K562 (cell line): ENCODE measurements around the gene DPEP2NB. TPM values are rescaled to one million over a fixed set of nuclear protein-coding genes. Genes with fewer than 3 reads are reported as not detected.

ENCODE experiments used
- RAD21 ChIP-seq, 2 experiments: fragments of 250-450 bp in 1 of 2; fragments of 450-650 bp in 1 of 2; sonication (Bioruptor Pico) in 1 of 2; formaldehyde crosslinking in 1 of 2; IDR thresholded peaks in 1 of 2; conservative IDR thresholded peaks in 1 of 2; 2 replicates each; pipeline versions ENCODE4 v1.4.0 to v1.8.0; 2020 to 2022; ENCODE audit warnings: mild to moderate bottlenecking in 2 of 2, moderate library complexity in 1 of 2
- polyA plus RNA-seq, 8 experiments: library from polyadenylated mRNA; depleted of rRNA in 4 of 8; stranded (reverse) in 5 of 8; unstranded in 3 of 8; fragments of >200 nt; fragmentation: Nextera tagmentation in 2 of 8; fragmentation: Illumina TruSeq in 1 of 8; extraction: Ambion mirVana in 2 of 8; extraction: Trizol in 1 of 8; gene quantifications; 2 replicates each; pipeline versions ENCODE4 v1.2.1 to v1.2.3, GENCODE V29; 2011 to 2014; ENCODE audit warnings: inconsistent platforms in 1 of 8, missing spikeins in 1 of 8
- small RNA-seq: library from RNA; depleted of rRNA; stranded (forward); fragments of <200 nt; gene quantifications from one replicate; pipeline ENCODE3, GENCODE V24; 2014
- total RNA-seq, 7 experiments: library from RNA; depleted of rRNA in 6 of 7; stranded (reverse); fragments of >200 nt in 6 of 7; fragmentation: Illumina TruSeq in 2 of 7; extraction: Trizol in 2 of 7; gene quantifications; 2 replicates each; pipeline versions ENCODE4 v1.2.1 to v1.2.3, GENCODE V29; 2011 to 2021; ENCODE audit warnings: low replicate concordance in 1 of 7

The DPEP2NB gene
- total and polyA plus RNA-seq, 9 of the 15 experiments (the other 6 are each of a cell fraction or from before 2014, with no cell fraction given) = not detected

DNA sequence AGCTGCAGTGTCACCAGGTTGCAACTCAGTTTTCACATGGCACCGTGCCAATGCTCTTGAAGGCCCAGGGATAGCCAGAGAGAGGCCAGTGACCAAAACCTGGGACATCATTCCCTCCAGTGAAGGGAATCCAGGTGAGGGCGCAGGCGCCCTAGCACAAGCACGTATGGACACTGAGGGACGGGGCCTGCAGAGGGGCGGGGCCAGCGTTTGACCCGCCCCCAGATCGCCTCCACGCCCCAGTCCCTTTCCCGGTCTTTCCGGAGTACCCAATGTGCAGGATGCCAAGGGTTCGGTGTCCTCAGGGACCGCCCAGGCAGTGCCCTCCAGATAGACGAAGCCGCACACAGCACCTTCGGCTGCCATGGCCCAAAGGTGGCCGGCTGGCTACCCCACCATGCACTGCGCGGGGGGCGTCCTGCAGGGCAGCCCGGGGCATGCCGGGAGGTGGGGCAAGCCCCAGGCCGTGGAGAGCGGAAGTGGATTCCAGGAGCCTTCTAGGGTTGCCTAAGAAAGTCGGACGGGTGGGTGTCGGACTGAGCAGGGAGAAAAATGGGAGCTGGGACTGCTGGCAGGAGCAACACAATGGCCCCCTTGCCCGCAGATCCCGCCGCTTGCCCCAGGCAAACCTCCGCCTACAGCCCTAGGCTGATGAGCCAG is 51.9 kb downstream of the DPEP2NB start (continued):
- TF ChIP-seq RAD21 (CRISPR knock-in tag; conservative IDR thresholded peaks at IDR 0.05 in 1 of 2, IDR thresholded peaks at IDR 0.05 in 1 of 2) = peak in 1 of 2 experiments; percentile 12; a peak in 1 of 4 replicates

Small RNA genes lying within 50 kb of the gene (small RNA-seq; reads per million reads assigned to genes)
- not detected for gene RNU6-359P

Other genes starting within 250 kb of the DPEP2NB start
Only the 7 nearest of the 20 such genes appear.
- gene LCAT, start 71.8 kb downstream of the DPEP2NB start, total RNA-seq (2014; rRNA removed) = 6.8 and 9.0 TPM in 2 replicates
- gene LCAT, start 71.8 kb downstream of the DPEP2NB start, total RNA-seq (2014; rRNA removed; fragmentation: Illumina TruSeq; extraction: Trizol) = 3.0 and 3.2 TPM in 2 replicates
- gene LCAT, start 71.8 kb downstream of the DPEP2NB start, total RNA-seq (2015; rRNA removed; fragmentation: Illumina TruSeq; extraction: Trizol) = 4.1 and 4.5 TPM in 2 replicates
- 14.2 and 21.0 TPM in 2 replicates for gene LCAT, start 71.8 kb downstream of the DPEP2NB start, total RNA-seq (2021)
- 6.7 and 14.9 TPM in 2 replicates for gene LCAT, start 71.8 kb downstream of the DPEP2NB start, polyA plus RNA-seq (2011; rRNA removed)
- 5.0 and 5.6 TPM in 2 replicates for gene LCAT, start 71.8 kb downstream of the DPEP2NB start, polyA plus RNA-seq (2014; fragmentation: Illumina TruSeq; extraction: Trizol)
- gene LCAT, start 71.8 kb downstream of the DPEP2NB start, polyA plus RNA-seq (2014; fragmentation: Nextera tagmentation; extraction: Ambion mirVana) = under 1 TPM; 0.46 to 0.94 TPM
- 7.6 and 14.9 TPM in 2 replicates for gene LCAT, start 71.8 kb downstream of the DPEP2NB start, polyA plus RNA-seq (2014; rRNA removed)
- 15.0 and 16.9 TPM in 2 replicates for gene SLC12A4, start 47.3 kb downstream of the DPEP2NB start, total RNA-seq (2014; rRNA removed)
- 9.9 and 10.0 TPM in 2 replicates for gene SLC12A4, start 47.3 kb downstream of the DPEP2NB start, total RNA-seq (2014; rRNA removed; fragmentation: Illumina TruSeq; extraction: Trizol)
- 10.4 and 11.6 TPM in 2 replicates for gene SLC12A4, start 47.3 kb downstream of the DPEP2NB start, total RNA-seq (2015; rRNA removed; fragmentation: Illumina TruSeq; extraction: Trizol)
- 32.8 and 43.5 TPM in 2 replicates for gene SLC12A4, start 47.3 kb downstream of the DPEP2NB start, total RNA-seq (2021)
- 22.9 and 48.4 TPM in 2 replicates for gene SLC12A4, start 47.3 kb downstream of the DPEP2NB start, polyA plus RNA-seq (2011; rRNA removed)
- gene SLC12A4, start 47.3 kb downstream of the DPEP2NB start, polyA plus RNA-seq (2014; fragmentation: Illumina TruSeq; extraction: Trizol) = 24.1 and 30.0 TPM in 2 replicates
- 1 to 10 TPM in 1 of 2 experiments, under 1 TPM in 1; 0.75 to 1.8 TPM for gene SLC12A4, start 47.3 kb downstream of the DPEP2NB start, polyA plus RNA-seq (2014; fragmentation: Nextera tagmentation; extraction: Ambion mirVana)
- 25.1 and 32.7 TPM in 2 replicates for gene SLC12A4, start 47.3 kb downstream of the DPEP2NB start, polyA plus RNA-seq (2014; rRNA removed)
- not detected in 2 replicates for gene DPEP3, start 35.4 kb downstream of the DPEP2NB start, total RNA-seq (2014; rRNA removed)
- gene DPEP3, start 35.4 kb downstream of the DPEP2NB start, total RNA-seq (2014; rRNA removed; fragmentation: Illumina TruSeq; extraction: Trizol) = not detected in 2 replicates
- gene DPEP3, start 35.4 kb downstream of the DPEP2NB start, total RNA-seq (2015; rRNA removed; fragmentation: Illumina TruSeq; extraction: Trizol) = not detected in 2 replicates
- gene DPEP3, start 35.4 kb downstream of the DPEP2NB start, total RNA-seq (2021) = not detected in 2 replicates
- gene DPEP3, start 35.4 kb downstream of the DPEP2NB start, polyA plus RNA-seq (2011; rRNA removed) = not detected in 2 replicates
- gene DPEP3, start 35.4 kb downstream of the DPEP2NB start, polyA plus RNA-seq (2014; fragmentation: Illumina TruSeq; extraction: Trizol) = not detected in 2 replicates
- gene DPEP3, start 35.4 kb downstream of the DPEP2NB start, polyA plus RNA-seq (2014; fragmentation: Nextera tagmentation; extraction: Ambion mirVana) = not detected
- gene DPEP3, start 35.4 kb downstream of the DPEP2NB start, polyA plus RNA-seq (2014; rRNA removed) = not detected in 2 replicates
- 0.14 and 1.3 TPM in 2 replicates for gene DPEP2, start 16.4 kb downstream of the DPEP2NB start, total RNA-seq (2014; rRNA removed)
- gene DPEP2, start 16.4 kb downstream of the DPEP2NB start, total RNA-seq (2014; rRNA removed; fragmentation: Illumina TruSeq; extraction: Trizol) = 0.18 and 0.35 TPM in 2 replicates
- 0.49 and 0.76 TPM in 2 replicates for gene DPEP2, start 16.4 kb downstream of the DPEP2NB start, total RNA-seq (2015; rRNA removed; fragmentation: Illumina TruSeq; extraction: Trizol)
- gene DPEP2, start 16.4 kb downstream of the DPEP2NB start, total RNA-seq (2021) = 0.85 and 1.2 TPM in 2 replicates
- gene DPEP2, start 16.4 kb downstream of the DPEP2NB start, polyA plus RNA-seq (2011; rRNA removed) = 0.81 and 1.6 TPM in 2 replicates
- 0.70 and 1.00 TPM in 2 replicates for gene DPEP2, start 16.4 kb downstream of the DPEP2NB start, polyA plus RNA-seq (2014; fragmentation: Illumina TruSeq; extraction: Trizol)
- under 1 TPM; 0.24 to 0.38 TPM for gene DPEP2, start 16.4 kb downstream of the DPEP2NB start, polyA plus RNA-seq (2014; fragmentation: Nextera tagmentation; extraction: Ambion mirVana)
- 0.36 and 0.81 TPM in 2 replicates for gene DPEP2, start 16.4 kb downstream of the DPEP2NB start, polyA plus RNA-seq (2014; rRNA removed)
- gene DDX28, start 7.3 kb upstream of the DPEP2NB start, total RNA-seq (2014; rRNA removed) = 21.1 and 27.1 TPM in 2 replicates
- 13.0 and 13.1 TPM in 2 replicates for gene DDX28, start 7.3 kb upstream of the DPEP2NB start, total RNA-seq (2014; rRNA removed; fragmentation: Illumina TruSeq; extraction: Trizol)
- 15.9 and 16.3 TPM in 2 replicates for gene DDX28, start 7.3 kb upstream of the DPEP2NB start, total RNA-seq (2015; rRNA removed; fragmentation: Illumina TruSeq; extraction: Trizol)
- 22.5 and 24.5 TPM in 2 replicates for gene DDX28, start 7.3 kb upstream of the DPEP2NB start, total RNA-seq (2021)
- gene DDX28, start 7.3 kb upstream of the DPEP2NB start, polyA plus RNA-seq (2011; rRNA removed) = 17.6 and 21.9 TPM in 2 replicates
- gene DDX28, start 7.3 kb upstream of the DPEP2NB start, polyA plus RNA-seq (2014; fragmentation: Illumina TruSeq; extraction: Trizol) = 13.7 and 15.5 TPM in 2 replicates
- gene DDX28, start 7.3 kb upstream of the DPEP2NB start, polyA plus RNA-seq (2014; fragmentation: Nextera tagmentation; extraction: Ambion mirVana) = 1 to 10 TPM; 2.8 to 3.5 TPM
- gene DDX28, start 7.3 kb upstream of the DPEP2NB start, polyA plus RNA-seq (2014; rRNA removed) = 24.5 and 28.7 TPM in 2 replicates
- 22.3 and 22.5 TPM in 2 replicates for gene DUS2, start 7.4 kb upstream of the DPEP2NB start, total RNA-seq (2014; rRNA removed)
- 17.8 and 20.9 TPM in 2 replicates for gene DUS2, start 7.4 kb upstream of the DPEP2NB start, total RNA-seq (2014; rRNA removed; fragmentation: Illumina TruSeq; extraction: Trizol)
- 21.5 and 22.5 TPM in 2 replicates for gene DUS2, start 7.4 kb upstream of the DPEP2NB start, total RNA-seq (2015; rRNA removed; fragmentation: Illumina TruSeq; extraction: Trizol)
- gene DUS2, start 7.4 kb upstream of the DPEP2NB start, total RNA-seq (2021) = 21.7 and 25.6 TPM in 2 replicates
- 13.0 and 16.3 TPM in 2 replicates for gene DUS2, start 7.4 kb upstream of the DPEP2NB start, polyA plus RNA-seq (2011; rRNA removed)
- 19.4 and 20.6 TPM in 2 replicates for gene DUS2, start 7.4 kb upstream of the DPEP2NB start, polyA plus RNA-seq (2014; fragmentation: Illumina TruSeq; extraction: Trizol)
- gene DUS2, start 7.4 kb upstream of the DPEP2NB start, polyA plus RNA-seq (2014; fragmentation: Nextera tagmentation; extraction: Ambion mirVana) = 1 to 10 TPM; 5.8 to 9.3 TPM
- 13.3 and 15.1 TPM in 2 replicates for gene DUS2, start 7.4 kb upstream of the DPEP2NB start, polyA plus RNA-seq (2014; rRNA removed)
- 58.1 and 61.4 TPM in 2 replicates for gene NFATC3, start 69.5 kb upstream of the DPEP2NB start, total RNA-seq (2014; rRNA removed)
- 56.9 and 65.9 TPM in 2 replicates for gene NFATC3, start 69.5 kb upstream of the DPEP2NB start, total RNA-seq (2014; rRNA removed; fragmentation: Illumina TruSeq; extraction: Trizol)
- 56.8 and 59.4 TPM in 2 replicates for gene NFATC3, start 69.5 kb upstream of the DPEP2NB start, total RNA-seq (2015; rRNA removed; fragmentation: Illumina TruSeq; extraction: Trizol)
- gene NFATC3, start 69.5 kb upstream of the DPEP2NB start, total RNA-seq (2021) = 86.7 and 98.4 TPM in 2 replicates
- gene NFATC3, start 69.5 kb upstream of the DPEP2NB start, polyA plus RNA-seq (2011; rRNA removed) = 70.7 and 96.9 TPM in 2 replicates
- gene NFATC3, start 69.5 kb upstream of the DPEP2NB start, polyA plus RNA-seq (2014; fragmentation: Illumina TruSeq; extraction: Trizol) = 55.3 and 63.6 TPM in 2 replicates
- gene NFATC3, start 69.5 kb upstream of the DPEP2NB start, polyA plus RNA-seq (2014; fragmentation: Nextera tagmentation; extraction: Ambion mirVana) = 10 to 100 TPM; 15.7 to 19.1 TPM
- gene NFATC3, start 69.5 kb upstream of the DPEP2NB start, polyA plus RNA-seq (2014; rRNA removed) = 47.3 and 54.8 TPM in 2 replicates